ENCODE results near the gene L1CAM. TPM values are rescaled to one million over a fixed set of nuclear protein-coding genes. Genes with fewer than 3 reads are reported as not detected.

The L1CAM gene
- total and polyA plus RNA-seq, 2 donors (not counting 1 experiment from before 2014, with no cell fraction given): 9.4 to 19.9 TPM

GRCh38 chrX:153869473-153870287, 16.3 kb downstream of the L1CAM start:
- ATAC-seq (ENCODE audit: low read depth) (no peak), DNase-seq (no peak)
- ChIA-PET POLR2A (interaction anchor here (0.6 kb wide), 1 partner anchor 33 kb away, joined by 5 read pairs; no protein-coding TSS in a partner anchor), CTCF (no interaction called here)
- no peaks in the 10 kb centered on the region for H3K4me1 ChIP-seq (ENCODE audit: control insufficient read depth in 2 of 2, insufficient read depth in 2 of 2, low read length in 2 of 2)
- Mint-ChIP-seq H3K9me3 (ENCODE audit: insufficient read depth) (no peaks in the 10 kb centered on the region), H3K4me1 (no peaks in the 10 kb centered on the region), H3K27ac (no peak overlapping the region), H3K27me3 (peaks cover 1% of the 10 kb centered on the region), H3K4me3 (no peak overlapping the region)
- TF ChIP-seq EZH2 (IDR thresholded peaks at IDR 0.05; ENCODE audit: borderline replicate concordance, insufficient read depth, low read depth, low read length, poor library complexity, severe bottlenecking): no peak
- TF ChIP-seq, protein P1, sequence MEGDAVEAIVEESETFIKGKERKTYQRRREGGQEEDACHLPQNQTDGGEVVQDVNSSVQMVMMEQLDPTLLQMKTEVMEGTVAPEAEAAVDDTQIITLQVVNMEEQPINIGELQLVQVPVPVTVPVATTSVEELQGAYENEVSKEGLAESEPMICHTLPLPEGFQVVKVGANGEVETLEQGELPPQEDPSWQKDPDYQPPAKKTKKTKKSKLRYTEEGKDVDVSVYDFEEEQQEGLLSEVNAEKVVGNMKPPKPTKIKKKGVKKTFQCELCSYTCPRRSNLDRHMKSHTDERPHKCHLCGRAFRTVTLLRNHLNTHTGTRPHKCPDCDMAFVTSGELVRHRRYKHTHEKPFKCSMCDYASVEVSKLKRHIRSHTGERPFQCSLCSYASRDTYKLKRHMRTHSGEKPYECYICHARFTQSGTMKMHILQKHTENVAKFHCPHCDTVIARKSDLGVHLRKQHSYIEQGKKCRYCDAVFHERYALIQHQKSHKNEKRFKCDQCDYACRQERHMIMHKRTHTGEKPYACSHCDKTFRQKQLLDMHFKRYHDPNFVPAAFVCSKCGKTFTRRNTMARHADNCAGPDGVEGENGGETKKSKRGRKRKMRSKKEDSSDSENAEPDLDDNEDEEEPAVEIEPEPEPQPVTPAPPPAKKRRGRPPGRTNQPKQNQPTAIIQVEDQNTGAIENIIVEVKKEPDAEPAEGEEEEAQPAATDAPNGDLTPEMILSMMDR (IDR thresholded peaks at IDR 0.05): no peak
- H3K27me3 ChIP-seq (replicated peaks in 1 of 4; ENCODE audit: control extremely low read depth in 1 of 4, control insufficient read depth in 3 of 4, insufficient read depth in 4 of 4, low read length in 3 of 4): no peaks in the 10 kb centered on the region
- H3K4me2 ChIP-seq (replicated peaks; ENCODE audit: low read depth, low read length, poor library complexity, severe bottlenecking): no peak overlapping the region
- H4K20me1 ChIP-seq (ENCODE audit: control insufficient read depth, insufficient read depth, low read length, poor library complexity, severe bottlenecking): no peaks in the 10 kb centered on the region
- no peaks in the 10 kb centered on the region for H3K36me3 ChIP-seq (replicated peaks in 1 of 2; ENCODE audit: control extremely low read depth in 1 of 2, control insufficient read depth in 1 of 2, extremely low read depth in 1 of 2, insufficient read depth in 2 of 2, low read length in 1 of 2)
- H2AFZ ChIP-seq (ENCODE audit: insufficient read depth, low read depth, low read length, poor library complexity, severe bottlenecking): no peak overlapping the region
- H3K4me3 ChIP-seq (ENCODE audit: control extremely low read depth in 1 of 5, extremely low read depth in 1 of 5, insufficient read depth in 1 of 5, low read depth in 2 of 5, low read length in 4 of 5): no peak overlapping the region
- H3K79me2 ChIP-seq (ENCODE audit: control insufficient read depth, insufficient read depth, low read length): no peaks in the 10 kb centered on the region
- 93% methylated on average over 10 of the region's 31 CpGs for WGBS (ENCODE audit: insufficient coverage)
- H3K9me3 ChIP-seq (ENCODE audit: control extremely low read depth in 1 of 3, control insufficient read depth in 2 of 3, insufficient read depth in 1 of 3, low read length in 2 of 3): no peaks in the 10 kb centered on the region
- intact Hi-C loops (cut with micrococcal nuclease): no loop called here
- no peak overlapping the region for H3K27ac ChIP-seq (ENCODE audit: low read length in 2 of 2)
- H3K9ac ChIP-seq (ENCODE audit: low read length): no peak overlapping the region
